ENCODE measurements around the gene FGD4.

DNA sequence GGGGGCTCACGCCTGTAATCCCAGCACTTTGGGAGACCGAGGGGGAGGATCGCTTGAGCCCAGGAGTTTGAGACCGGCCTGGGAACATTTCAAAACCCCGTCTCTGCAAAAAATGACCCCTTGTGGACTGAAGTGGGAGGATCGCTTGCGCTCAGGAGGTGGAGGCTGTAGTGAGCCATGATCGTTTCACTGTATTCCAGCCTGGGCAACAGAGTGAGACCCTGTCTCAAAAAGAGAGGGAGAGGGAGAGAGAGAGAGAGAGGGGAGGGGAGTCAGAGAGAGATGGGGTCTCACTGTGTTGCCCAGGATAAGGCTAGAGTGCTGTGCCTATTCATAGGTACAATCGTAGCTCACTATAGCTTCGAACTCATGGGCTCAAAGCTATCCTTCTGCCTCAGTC, 2.8 kb downstream of the FGD4 start:
- TF ChIP-seq POLR2A (IDR thresholded peaks at IDR 0.05) = no peak
- TF ChIP-seq, protein P1, sequence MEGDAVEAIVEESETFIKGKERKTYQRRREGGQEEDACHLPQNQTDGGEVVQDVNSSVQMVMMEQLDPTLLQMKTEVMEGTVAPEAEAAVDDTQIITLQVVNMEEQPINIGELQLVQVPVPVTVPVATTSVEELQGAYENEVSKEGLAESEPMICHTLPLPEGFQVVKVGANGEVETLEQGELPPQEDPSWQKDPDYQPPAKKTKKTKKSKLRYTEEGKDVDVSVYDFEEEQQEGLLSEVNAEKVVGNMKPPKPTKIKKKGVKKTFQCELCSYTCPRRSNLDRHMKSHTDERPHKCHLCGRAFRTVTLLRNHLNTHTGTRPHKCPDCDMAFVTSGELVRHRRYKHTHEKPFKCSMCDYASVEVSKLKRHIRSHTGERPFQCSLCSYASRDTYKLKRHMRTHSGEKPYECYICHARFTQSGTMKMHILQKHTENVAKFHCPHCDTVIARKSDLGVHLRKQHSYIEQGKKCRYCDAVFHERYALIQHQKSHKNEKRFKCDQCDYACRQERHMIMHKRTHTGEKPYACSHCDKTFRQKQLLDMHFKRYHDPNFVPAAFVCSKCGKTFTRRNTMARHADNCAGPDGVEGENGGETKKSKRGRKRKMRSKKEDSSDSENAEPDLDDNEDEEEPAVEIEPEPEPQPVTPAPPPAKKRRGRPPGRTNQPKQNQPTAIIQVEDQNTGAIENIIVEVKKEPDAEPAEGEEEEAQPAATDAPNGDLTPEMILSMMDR (IDR thresholded peaks at IDR 0.05) = no peak
